GM18909 (cell line): ENCODE results near the gene CCDC137.

Experiments used
- ATAC-seq: cut with Tn5 transposase; IDR thresholded peaks from one replicate; pipeline ENCODE4 v1.9.1; 2021; ENCODE audit warnings: mild to moderate bottlenecking; ENCODE audit not compliant: unreplicated experiment, poor library complexity

Gene CCDC137

DNA sequence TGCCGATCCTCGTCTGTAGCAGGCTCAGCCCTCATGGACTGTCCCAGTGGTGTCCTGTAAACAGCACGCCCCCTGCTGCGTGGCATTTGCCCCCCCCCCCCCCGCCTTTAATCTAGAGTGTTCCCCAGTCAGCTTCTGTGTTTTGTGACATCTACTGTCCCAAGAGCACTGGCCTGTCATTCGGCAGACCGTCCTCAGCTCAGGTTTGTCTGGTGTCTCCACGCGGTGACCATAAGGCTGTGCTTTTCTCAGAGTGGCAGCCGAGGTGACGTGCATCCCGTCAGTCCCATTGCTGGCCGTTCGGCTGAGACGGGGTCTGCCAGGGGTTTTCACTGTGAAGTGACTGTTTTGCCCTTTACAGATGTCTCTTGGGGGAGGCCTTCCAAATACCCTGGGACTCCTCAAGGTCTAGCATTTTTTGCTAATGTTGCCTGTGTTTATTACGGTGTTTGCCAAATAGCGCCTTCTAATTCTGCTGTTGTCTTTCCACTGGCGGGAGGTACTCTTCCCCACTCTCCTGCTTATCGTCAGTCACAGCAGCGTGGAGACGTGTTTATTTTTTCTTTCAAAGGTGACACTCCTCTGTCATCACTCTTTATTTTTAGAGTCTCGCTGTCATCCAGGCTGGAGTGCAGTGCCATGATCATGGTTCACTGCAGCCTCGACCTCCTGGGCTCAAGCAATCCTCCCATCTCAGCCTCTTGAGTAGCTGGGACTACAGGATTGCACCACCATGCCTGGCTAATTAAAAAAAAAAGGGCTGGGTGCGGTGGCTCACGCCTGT, 30.9 kb downstream of the CCDC137 start:
- ATAC-seq: no peak

DNA sequence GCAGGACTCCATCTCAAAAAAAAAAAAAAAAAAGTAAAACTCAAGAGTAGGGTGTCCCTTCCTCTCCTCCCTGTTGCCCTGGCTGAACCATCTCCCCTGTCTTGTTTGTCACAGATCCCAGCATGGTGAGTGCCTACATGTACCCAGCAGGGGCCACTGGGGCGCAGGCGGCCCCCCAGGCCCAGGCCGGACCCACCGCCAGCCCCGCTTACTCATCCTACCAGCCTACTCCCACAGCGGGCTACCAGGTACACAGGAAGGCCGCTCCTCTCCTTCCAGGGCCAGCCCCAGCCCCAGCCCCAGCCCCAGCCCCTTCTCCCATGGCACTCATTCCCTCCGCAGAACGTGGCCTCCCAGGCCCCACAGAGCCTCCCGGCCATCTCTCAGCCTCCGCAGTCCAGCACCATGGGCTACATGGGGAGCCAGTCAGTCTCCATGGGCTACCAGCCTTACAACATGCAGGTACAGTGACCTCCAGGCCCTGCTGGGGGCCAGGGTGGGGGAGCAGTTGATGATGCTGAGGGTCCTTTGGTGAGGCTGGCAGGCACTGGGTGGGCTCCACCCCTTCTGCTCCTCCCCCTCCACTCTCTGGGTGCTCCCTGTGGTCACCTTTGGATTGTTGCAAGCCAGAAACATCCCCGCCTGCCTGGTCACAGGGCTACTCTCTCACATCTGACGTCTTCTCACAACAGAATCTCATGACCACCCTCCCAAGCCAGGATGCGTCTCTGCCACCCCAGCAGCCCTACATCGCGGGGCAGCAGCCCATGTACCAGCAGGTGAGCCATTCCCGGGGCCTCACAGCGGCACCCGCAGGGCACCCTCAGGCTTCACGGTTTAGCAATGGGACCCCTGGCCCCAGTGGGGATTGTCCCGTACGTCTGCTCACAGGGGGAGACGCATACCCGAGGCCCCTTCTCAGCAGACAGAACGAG, 34.1 kb downstream of the CCDC137 start:
- no peak for ATAC-seq

DNA sequence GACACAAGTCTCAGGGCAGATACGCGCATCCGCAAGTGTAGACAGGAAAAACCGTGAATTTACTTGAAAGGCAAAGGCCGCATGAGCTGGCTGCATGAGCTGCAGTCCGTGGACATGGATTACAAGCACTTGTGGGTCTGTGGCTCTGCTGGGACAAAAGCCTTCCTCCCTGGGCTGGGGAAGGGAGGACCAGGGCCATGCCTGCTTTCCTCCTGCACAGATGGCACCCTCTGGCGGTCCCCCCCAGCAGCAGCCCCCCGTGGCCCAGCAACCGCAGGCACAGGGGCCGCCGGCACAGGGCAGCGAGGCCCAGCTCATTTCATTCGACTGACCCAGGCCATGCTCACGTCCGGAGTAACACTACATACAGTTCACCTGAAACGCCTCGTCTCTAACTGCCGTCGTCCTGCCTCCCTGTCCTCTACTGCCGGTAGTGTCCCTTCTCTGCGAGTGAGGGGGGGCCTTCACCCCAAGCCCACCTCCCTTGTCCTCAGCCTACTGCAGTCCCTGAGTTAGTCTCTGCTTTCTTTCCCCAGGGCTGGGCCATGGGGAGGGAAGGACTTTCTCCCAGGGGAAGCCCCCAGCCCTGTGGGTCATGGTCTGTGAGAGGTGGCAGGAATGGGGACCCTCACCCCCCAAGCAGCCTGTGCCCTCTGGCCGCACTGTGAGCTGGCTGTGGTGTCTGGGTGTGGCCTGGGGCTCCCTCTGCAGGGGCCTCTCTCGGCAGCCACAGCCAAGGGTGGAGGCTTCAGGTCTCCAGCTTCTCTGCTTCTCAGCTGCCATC, 34.9 kb downstream of the CCDC137 start:
- ATAC-seq: no peak

DNA sequence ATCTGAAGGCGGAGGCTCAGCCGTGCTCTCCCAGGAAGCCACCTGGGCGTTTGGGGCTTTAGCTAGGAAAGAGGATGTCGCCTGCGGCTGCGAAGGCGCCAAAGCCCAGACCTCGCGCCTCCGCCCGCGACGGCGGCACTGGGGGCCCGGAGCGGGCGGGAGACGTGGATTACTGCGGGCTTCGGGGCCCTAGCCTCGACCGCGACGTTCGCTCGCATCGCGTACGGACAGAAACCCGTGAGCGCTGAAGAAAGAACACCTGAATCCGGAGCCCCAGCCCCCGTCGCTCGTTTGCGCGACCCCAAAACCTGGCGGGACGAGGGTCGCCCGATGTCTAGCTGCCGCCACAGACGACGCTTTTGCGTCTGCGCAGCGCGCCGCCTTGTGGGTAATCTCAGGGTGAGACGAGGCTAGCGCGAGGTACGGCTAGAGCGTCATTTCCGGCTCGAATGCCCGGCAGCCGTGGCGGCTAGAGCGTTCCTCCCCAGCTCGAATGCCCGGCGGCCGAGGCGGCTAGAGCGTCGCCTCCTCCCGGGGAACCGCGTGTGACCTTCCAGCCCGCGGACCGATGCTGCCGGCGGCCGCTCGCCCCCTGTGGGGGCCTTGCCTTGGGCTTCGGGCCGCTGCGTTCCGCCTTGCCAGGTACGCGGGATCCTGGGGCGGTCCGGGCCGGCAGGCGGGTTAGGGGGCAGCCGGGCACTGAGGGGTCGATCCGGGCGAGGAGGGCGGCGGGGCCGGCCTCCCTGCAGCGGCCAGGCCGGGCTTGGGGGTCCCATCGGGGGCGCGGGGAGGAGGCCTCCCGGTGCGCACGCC, 36.6 kb downstream of the CCDC137 start, which contains the start of gene MRPL12:
Gene MRPL12, plus strand, starts transcription at position 434 of the 813 bp plus-strand sequence. Its CDS starts 135 bp downstream, at position 569.
- peak; percentile 80 for ATAC-seq

DNA sequence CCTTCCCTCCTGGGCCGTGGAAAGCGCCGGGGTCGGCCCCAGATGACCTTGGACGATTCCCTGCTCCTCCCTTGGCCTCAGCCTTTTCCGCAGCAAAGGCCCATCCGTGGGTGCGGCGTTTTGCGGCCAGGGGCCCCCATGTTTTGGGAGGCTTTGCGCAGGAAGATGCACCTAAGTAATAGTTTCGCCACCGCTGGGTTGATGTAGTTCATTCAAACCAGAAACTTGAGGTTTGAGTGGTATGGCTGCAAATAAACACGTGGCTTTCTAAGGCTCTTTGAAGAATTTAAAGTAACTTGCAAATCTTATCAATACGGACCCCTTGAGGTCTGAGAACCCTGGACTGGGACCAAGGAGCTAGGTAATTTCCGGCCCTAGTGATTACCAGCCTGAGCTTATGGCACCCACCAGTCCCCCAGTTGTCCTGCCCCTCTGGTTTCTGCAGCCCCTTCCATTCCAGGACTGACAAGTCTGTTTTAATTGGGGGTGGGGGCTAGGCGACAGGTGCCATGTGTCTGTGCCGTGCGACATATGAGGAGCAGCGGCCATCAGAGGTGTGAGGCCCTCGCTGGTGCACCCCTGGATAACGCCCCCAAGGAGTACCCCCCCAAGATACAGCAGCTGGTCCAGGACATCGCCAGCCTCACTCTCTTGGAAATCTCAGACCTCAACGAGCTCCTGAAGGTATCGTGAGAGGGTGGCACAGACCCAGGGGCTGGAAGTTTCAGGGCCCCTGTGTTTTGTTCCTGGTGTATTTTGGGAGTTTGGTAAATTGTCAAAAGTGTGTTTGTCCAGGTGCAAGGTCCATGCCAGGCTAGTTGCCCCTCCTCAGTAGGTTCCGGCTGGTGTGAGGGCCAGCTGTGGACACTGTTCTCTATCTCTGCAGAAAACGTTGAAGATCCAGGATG, 37.5 kb downstream of the CCDC137 start:
- no peak for ATAC-seq

DNA sequence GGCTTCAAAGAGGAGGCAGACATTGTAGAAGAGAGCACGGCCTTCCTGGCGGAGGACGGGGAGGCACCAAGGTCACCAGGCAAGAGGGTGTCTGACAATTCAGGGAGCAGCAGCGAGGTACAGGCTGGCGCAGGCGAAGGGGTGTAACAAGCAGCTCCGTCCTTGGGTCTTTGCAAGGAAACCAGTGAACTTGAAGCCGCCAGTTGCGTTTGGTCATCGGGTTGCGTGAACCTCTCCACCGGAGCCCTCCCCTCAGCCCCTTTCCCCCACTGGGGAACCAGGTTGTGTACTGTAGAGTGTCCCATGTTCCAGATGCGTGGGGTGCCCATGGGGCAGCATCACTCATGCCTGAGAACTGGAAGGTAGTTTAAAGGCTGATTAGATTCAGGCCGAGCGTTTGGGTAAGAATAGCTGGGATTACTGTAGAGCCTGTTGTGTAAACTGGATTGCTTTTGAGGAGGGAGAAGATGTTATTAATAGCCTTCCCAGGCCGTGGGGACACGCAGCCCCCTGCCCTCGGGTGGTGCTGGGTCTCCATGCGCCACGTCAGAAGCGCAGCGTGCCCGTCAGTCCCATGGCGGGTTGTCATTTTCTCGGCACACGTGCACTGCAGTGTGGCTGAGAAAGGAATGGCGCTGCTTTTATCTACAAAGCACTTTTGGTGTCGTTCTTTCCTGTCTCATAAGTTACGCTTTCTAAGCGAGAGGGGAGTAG, 39.1 kb downstream of the CCDC137 start:
- ATAC-seq: no peak

DNA sequence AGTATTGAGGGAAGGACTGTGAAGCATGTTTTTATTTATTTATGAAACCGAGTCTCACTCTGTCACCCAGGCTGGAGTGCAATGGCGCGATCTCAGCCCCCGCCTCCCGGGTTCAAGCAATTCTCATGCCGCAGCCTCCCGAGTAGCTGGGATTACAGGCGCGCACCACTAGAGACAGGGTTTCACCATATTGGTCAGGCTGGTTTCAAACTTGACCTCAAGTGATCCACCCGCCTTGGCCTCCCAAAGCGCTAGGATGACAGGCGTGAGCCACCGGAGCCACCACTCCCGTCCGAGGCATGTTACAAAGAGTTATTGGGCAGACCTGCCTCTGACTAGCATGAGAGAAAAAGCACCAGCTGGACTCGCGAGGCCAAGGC, 39.7 kb downstream of the CCDC137 start:
- ATAC-seq: no peak

DNA sequence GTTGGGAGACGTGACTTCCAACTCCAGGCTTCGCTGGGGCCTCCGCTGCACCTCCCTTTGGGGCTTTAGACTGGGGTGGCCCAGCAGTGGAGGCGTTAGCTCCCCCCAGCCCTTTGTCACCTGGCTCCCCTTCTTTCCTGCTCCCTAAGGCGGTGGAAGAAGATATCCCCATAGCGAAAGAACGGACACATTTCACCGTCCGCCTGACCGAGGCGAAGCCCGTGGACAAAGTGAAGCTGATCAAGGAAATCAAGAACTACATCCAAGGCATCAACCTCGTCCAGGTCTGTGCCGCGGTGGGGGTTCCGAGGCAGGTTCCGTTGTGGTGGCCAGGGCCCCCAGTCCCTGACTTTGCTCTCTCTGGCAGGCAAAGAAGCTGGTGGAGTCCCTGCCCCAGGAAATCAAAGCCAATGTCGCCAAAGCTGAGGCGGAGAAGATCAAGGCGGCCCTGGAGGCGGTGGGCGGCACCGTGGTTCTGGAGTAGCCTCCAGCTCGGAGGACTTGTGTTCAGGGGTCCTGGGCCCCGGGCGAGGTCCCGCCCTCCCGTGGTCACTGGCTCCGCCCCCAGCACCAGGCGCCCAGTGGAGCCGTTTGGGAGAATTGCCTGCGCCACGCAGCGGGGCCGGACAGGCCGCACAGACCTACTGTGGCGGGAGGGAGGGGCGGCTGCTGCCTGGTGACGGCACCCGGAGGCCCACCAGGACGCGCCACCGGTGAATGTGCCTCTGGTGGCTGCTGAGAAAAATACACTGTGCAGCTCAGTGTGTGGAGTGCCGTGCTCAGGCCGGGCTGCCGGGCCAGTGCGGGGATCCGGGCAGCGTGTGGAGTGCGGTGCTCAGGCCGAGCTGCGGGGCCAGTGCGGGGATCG, 40.5 kb downstream of the CCDC137 start:
- no peak for ATAC-seq

DNA sequence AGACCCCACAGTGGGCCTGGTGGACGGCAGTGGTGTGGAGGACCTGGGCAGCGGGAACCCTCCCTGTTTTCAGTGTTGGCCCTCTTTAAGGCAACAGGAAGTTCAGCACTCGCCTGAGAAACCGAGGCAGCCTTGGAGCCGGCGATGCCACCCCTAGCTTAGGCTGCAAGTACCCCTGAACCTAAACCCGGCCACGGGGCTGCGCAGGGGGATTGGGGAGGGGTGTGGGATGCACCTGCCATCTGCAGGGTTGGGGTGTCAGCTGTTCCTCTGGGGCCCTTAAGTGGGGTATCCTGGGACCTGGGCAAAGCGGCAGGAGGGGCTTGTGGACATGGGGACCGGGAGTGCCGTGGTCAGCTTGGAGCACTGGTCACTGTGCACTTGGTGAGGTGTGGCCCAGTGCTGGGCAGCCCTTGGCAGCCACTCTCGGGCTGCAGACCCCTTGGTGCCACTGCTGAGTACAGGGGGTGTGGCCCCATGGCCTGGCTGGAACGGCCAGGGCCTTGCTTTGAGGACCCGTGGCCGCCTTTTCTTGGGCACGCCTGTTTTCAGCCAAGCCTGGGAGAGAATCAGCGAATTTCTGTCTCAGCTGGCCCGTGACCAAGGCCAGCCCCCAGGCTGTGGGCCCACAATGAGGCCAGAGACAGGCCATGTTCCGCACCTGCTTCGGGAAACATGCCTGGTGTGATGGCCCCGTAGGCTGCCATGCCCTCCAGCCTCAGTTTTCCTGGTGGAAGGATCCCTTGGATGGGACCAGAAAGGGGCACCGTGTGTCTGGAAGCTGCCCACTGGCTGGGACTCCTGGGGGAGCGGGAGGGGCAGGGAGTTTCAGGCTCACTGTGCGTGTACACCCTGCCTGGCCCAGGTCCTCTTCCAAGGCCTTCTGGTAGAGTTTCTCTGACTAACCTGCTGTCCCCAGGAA, 41.4 kb downstream of the CCDC137 start:
- no peak for ATAC-seq

DNA sequence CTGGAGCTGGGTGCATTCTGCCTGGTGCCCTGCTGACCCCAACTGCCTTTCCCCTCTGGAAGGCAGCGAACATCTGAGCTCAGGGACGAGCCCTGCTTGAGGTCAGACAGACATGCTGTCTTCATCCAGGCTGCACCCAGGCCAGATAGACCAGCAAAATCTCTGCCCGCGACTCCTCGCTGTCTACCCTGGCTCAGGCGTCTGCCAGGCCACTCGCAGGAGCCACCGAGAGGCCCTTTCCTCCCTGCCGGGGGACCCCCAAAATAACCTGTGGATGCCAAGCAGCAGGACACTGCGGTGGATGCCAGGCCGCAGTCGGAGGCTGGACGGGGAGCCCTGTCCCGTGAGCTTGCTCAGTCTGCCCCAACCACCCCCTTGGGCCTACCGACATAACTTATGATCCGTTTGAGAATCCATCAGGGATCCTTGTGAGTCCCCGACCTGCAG, 42.2 kb downstream of the CCDC137 start:
- ATAC-seq: no peak

DNA sequence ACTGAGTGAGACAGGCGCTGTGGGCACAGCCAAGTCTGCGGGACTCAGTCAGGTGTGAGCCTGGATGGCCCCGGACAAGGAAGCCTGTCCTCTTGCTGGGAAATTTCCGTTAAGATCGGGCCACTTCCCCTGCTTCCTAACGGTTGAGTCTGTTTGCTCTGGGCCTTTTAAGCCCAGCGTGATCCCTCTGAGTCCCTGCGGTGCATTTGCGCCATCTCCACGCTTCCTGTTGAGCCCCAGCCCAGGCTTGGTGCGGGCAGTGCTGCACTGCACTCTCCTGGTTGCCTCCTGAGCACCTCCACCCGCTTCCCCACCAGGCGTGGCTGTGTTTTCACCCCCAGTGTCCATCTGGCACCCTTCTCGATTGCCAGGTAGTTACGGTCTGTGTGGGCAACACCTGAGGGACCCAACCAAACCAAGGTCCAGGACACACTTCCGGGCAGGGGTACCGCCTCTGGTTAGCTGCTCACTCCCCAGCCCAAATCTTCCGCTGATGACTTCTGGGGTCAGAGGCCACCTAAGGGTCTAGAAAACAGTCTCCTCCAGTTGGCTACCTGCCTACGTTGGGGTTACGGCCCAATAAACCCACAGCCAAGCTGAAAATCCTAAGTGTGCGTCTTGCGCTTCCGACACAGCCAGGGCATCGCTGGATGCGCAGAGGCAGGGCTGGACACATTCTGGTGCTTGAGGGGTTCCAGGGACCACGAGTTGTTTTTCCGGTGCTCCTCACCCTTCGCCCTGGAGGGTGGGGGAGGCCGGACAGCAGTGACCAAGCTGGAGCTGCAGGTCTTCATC, 44.2 kb downstream of the CCDC137 start:
- ATAC-seq: no peak

DNA sequence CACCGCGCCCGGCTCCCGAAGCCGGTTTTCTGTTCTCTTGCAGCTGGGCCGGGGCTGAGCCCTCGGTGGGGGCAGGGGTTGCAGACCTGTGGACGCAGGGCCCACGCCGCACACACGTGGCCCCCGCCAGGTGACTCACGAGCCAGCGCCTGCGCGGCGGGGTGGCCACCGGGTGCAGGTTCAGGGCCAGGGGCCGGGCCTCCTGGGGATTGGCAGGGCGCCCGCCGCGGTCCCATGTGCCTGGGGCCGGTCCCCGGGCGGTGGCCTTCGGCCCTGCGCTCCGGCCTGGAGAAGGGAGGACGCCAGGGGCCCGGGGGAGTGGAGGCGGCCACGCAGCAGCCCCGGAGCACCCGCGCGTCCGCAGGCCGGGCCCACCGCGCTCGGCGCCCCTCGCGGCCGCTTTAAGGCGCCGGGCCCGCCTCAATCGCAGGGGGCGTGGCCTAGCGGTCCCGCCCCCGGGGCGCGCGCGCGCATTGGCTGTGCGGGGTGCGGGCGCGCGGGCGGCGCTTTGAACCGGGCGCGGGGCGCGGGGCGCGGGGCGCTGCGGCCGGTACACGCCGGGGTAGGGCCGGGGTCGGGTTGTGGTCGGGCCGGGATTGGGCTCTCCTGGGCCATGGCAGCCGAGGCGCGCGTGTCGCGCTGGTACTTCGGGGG, 45.4 kb downstream of the CCDC137 start, which contains the start of gene SLC25A10:
Gene SLC25A10, plus strand, starts transcription at position 471 of the 654 bp plus-strand sequence. Its CDS starts 143 bp downstream, at position 614.
- ATAC-seq: peak; percentile 65

DNA sequence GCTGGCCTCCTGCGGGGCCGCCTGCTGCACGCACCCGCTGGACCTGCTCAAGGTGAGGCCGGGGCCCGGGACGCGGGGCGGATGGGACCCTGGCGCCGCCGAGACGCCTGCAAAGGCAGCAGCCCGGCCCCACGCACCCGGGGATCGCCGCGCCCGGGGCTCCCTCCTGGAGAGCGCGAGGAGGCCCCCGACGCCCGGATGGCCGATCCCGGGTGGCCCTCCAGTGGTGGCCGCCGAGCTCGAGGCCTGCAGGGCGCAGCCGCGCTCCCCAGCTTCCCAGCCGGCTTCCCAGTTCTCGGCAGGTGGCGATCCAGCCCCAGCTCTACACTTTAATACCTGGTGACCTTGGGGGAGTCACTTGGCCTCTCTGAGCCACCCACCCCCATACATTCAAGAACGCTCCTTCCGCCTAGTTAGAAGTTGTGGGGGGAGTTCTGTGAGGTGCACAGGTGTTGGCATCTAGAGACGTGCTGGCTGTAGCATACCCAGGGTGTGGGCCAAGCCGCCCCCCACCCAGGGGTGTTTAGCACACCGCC, 46.0 kb downstream of the CCDC137 start:
- ATAC-seq: peak; percentile 6

DNA sequence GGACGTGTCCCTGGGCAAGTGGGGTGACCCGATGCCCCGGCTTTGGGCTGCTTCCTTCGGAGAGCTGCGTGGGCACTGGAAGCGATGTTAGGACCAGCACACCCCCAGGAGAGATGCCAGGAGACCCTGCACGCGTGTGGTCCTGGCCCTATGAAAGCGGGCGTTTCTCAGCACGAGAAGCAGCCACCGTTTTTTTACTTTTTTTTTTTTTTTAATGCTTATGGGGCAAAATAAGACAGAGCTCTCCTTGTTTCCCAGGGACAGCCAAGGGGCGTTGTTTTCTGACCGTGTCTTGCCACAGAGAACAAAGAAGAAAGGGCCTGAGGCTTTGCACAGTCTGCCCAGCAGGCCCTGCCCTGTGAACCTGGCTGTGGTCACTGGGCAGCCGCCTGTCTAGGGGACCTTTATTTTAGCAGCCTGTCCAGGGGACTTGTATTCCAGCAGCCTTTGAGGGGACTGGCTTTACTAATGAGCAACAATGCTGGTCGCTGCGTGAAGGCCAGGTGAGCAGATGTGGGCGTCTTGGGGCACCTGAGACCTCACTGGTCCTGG, 46.5 kb downstream of the CCDC137 start:
- no peak for ATAC-seq
